ENCODE data around the gene FAM193A.
"Not testable (repeated sequence)": the region's sequence is repeated elsewhere in the genome, so short reads cannot be mapped to it uniquely, and the experiment has no call there.

Gene FAM193A

DNA sequence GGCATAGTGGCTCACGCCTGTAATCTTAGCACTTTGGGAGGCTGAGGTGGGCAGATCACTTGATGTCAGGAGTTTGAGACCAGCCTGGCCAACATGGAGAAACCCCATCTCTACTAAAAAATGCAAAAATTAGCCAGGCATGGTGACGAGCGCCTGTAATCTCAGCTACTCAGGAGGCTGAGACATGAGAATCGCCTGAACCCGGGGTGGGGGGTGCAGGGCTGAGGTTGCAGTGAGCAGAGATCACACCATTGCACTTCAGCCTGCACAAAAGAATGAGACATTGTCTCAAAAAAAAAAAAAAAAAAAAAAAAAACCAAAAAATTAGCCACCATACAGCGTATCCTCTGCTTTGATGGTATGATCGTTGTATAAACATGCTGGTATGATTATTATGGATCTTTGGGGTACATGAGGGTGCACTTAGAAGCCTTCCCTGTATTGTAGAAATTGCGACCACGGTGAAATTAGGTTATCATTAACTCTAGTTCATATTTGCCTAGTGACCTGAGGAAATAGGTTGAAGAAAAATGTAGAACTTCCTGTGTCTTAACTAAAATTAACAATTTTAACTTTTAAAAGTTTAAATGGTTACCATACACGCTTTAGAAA, 7.2 kb downstream of the FAM193A start:
- H3K4me3 Mint-ChIP-seq, H3K9me3 Mint-ChIP-seq, DNase-seq, H3K27me3 Mint-ChIP-seq, H3K27ac Mint-ChIP-seq: not testable (repeated sequence)
- peaks cover 29% of the 10 kb centered on the region for H3K36me3 Mint-ChIP-seq (ENCODE audit: low read depth)
- peaks cover 40% of the 10 kb centered on the region for H3K4me1 Mint-ChIP-seq (ENCODE audit: low read depth)

DNA sequence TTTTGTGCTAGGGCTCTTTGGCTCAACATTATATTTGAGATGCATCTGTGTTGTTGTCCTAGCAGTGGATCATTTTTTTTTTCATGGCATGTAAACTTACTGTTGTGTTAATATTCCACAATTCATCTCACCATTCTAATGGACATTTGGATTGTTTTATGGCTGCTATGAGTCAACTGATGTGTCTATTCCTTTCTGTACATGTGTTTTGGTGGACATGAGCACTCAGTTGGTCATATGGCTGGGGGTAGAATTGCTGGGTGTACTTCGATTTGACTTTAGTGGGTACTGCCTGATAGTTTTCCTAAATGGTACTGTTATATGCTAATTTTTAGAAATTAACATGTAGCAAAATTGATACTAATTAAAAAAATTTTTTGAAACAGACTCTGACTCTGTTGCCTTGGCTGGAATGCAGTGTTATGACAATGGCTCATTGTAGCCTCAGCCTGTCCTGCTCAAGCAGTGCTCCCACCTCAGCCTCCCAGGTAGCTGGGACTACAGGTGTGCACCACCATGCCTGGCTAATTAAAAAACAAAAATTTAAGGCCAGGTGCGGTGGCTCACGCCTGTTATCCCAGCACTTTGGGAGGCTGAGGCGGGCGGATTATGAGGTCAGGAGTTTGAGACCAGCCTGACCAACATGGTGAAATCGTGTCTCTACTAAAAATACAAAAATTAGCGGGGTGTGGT, 9.0 kb downstream of the FAM193A start:
- H3K9me3 Mint-ChIP-seq, result no peaks in the 10 kb centered on the region
- no peak overlapping the region for H3K27ac Mint-ChIP-seq
- no peaks in the 10 kb centered on the region for H3K27me3 Mint-ChIP-seq
- no peak for DNase-seq
- H3K4me1 Mint-ChIP-seq (ENCODE audit: low read depth), result peaks cover 36% of the 10 kb centered on the region
- no peak overlapping the region for H3K4me3 Mint-ChIP-seq
- H3K36me3 Mint-ChIP-seq (ENCODE audit: low read depth), result peaks cover 20% of the 10 kb centered on the region

DNA sequence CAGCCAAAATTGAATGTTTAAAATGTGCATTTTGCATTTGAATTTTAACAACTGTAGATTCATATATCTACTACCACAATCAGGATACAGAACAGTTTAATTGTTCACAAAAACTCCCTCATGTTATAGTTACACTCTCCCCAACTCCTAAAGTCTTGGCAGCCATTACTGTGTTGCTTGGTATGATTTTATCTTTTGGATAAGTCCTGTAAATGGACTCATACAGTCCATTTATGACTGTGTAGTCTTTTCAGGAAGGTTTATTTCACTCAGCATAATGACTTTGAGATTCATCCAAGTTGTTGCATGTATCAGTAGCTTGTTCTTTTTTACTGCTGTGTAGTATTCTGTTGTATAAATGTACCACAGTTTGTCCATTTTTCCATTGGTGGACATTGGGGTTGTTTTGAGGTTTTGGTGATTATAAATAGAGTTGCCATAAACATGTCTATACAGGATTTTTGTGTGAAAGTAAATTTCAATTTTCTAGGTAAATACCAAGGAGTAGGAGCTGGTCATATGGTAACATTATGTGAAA, 9.9 kb downstream of the FAM193A start:
- Mint-ChIP-seq H3K27ac (peak overlapping the region; percentile 70), H3K4me3 (no peak overlapping the region), H3K27me3 (no peaks in the 10 kb centered on the region), H3K4me1 (ENCODE audit: low read depth) (peaks cover 37% of the 10 kb centered on the region), H3K9me3 (no peaks in the 10 kb centered on the region), H3K36me3 (ENCODE audit: low read depth) (peaks cover 21% of the 10 kb centered on the region)
- no peak for DNase-seq

DNA sequence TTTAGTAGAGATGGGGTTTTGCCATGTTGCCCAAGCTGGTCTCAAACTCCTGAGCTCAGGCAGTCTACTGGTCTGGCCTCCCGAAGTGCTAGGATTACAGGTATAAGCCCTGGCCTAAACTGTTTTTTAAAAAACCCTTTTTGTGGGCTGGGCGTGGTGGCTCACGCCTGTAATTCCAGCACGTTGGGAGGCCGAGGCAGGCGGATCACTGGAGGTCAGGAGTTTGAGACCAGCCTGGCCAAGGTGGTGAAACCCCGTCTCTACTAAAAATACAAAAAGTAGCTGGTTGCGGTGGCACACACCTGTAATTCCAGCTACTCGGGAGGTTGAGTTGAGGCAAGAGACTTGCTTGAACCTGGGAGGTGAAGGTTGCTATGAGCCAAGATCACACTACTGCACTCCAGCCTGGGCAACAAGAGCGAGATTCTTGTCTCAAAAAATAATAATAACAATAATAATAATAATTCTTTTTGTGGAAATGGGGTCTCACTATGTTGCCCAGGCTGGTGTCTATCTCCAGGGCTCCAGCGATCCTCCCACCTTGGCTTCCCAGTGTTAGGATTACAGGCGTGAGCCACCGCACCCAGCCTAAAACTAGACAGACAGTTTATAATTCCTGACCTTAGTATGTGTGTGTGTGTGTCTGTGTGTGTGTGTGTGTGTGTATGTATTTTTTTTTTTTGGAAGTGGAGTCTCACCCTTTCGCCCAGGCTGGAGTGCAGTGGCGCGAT, 10.7 kb downstream of the FAM193A start:
- not testable (repeated sequence) for H3K9me3 Mint-ChIP-seq, H3K4me3 Mint-ChIP-seq, H3K27ac Mint-ChIP-seq, DNase-seq, H3K27me3 Mint-ChIP-seq
- Mint-ChIP-seq H3K36me3 (ENCODE audit: low read depth) (peaks cover 19% of the 10 kb centered on the region), H3K4me1 (ENCODE audit: low read depth) (peaks cover 37% of the 10 kb centered on the region)

DNA sequence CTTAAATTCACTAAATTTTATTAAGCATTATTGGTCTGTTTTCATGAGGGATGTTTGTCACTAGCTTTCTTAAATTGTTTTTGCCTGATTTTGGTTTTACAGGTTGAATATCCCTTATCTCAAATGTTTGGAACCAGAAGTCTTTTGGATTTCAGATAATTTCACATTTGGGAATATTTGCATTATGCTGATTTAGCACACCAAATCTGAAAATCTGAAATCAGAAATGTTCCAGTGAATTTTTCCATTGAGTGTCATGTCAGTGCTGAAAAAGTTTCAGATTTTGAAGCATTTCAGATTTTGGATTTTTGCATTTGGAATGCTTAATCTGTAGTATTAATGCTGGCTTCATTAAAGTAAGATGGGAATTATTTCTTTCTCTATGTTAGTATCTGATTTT, 14.7 kb downstream of the FAM193A start:
- DNase-seq, result no peak
- Mint-ChIP-seq H3K27ac (peak overlapping the region; percentile 56), H3K9me3 (no peaks in the 10 kb centered on the region), H3K4me1 (ENCODE audit: low read depth) (peaks cover 56% of the 10 kb centered on the region), H3K4me3 (no peak overlapping the region), H3K27me3 (no peaks in the 10 kb centered on the region), H3K36me3 (ENCODE audit: low read depth) (peaks cover 13% of the 10 kb centered on the region)

DNA sequence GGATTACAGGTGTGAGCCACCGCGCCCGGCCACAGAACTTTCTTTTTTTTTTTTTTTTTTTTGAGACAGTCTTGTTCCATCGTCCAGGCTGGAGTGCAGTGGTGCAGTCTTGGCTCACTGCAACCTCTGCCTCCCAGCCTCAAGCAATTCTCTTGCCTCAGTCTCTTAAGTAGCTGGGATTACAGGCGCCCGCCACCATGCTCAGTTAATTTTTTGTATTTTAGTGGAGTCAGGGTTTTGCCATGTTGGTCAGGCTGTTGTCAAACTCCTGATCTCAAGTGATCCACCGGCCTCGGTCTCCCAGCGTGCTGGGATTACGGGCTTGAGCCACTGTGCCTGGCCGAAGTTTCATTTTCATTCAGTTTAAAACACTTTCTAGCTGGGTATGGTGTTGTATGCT, 16.4 kb downstream of the FAM193A start:
- no peak for DNase-seq
- H3K27me3 Mint-ChIP-seq, result no peaks in the 10 kb centered on the region
- H3K4me3 Mint-ChIP-seq, result no peak overlapping the region
- no peak overlapping the region for H3K27ac Mint-ChIP-seq
- H3K4me1 Mint-ChIP-seq (ENCODE audit: low read depth), result peaks cover 62% of the 10 kb centered on the region
- peaks cover 16% of the 10 kb centered on the region for H3K36me3 Mint-ChIP-seq (ENCODE audit: low read depth)
- H3K9me3 Mint-ChIP-seq, result peaks cover 1% of the 10 kb centered on the region

DNA sequence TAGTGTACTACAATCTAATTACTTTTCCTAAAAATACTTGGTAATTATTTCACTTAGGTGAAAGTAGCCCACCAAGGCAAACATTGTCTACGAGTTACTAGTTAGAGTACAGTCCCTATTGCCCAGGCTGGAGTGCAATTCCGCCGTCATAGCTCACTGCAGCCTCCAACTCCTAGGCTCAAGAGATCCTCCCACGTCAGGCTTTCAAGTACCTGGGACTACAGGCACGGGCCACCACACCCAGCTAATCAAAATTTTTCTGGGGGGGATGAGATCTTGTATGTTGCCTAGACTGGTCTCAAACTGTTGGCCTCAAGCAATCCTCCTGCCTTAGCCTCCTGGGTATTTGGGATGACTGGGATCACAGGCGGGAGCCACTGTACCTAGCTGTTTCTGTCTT, 21.9 kb downstream of the FAM193A start:
- Mint-ChIP-seq H3K4me1 (ENCODE audit: low read depth) (peaks cover 70% of the 10 kb centered on the region), H3K9me3 (peaks cover 1% of the 10 kb centered on the region), H3K36me3 (ENCODE audit: low read depth) (peaks cover 47% of the 10 kb centered on the region), H3K27ac (no peak overlapping the region), H3K4me3 (no peak overlapping the region), H3K27me3 (no peaks in the 10 kb centered on the region)
- DNase-seq, result peak; percentile 25

DNA sequence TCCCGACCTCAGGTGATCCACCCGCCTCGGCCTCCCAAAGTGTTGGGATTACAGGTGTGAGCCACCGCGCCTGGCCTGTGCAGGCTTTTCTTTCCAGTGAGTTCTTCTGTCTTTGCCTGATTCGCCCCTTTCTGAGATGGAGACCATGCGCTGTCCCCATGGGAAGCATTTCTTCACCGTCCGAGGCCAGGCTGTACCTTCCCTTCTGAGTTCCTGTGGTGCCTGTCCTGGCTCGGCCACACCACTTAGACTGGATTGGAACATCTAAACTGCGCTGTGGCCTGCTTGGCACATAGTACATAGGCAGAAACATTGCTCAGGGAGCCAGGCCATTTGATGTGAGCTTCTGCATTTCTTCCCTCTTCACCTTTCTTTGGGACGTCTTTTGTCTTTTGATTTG, 23.7 kb downstream of the FAM193A start:
- H3K27ac Mint-ChIP-seq, result no peak overlapping the region
- no peaks in the 10 kb centered on the region for H3K27me3 Mint-ChIP-seq
- H3K9me3 Mint-ChIP-seq, result peaks cover 1% of the 10 kb centered on the region
- no peak overlapping the region for H3K4me3 Mint-ChIP-seq
- peaks cover 64% of the 10 kb centered on the region for H3K4me1 Mint-ChIP-seq (ENCODE audit: low read depth)
- H3K36me3 Mint-ChIP-seq (ENCODE audit: low read depth), result peaks cover 52% of the 10 kb centered on the region
- DNase-seq, result peak; percentile 9

DNA sequence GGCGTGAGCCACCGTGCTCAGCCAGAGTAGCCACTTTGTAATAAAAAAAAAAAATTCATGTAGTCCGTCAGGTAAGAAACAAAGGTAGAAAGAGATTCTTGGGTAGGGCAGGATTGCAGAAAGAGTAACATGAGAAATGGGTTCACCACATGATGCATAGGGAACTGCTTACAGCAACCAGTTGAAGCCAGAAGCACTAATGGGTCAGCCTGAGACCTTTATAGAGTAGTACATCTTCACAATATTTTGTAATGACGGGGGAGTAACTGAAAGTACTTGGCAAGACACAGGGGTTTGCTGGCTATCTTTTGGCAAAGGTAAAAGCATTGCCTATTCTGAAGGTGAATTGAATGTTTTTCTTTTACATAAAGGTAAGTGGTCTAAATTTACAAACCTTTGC, 29.1 kb downstream of the FAM193A start:
- Mint-ChIP-seq H3K4me3 (no peak overlapping the region), H3K9me3 (no peaks in the 10 kb centered on the region), H3K4me1 (ENCODE audit: low read depth) (peaks cover 57% of the 10 kb centered on the region), H3K27ac (no peak overlapping the region), H3K36me3 (ENCODE audit: low read depth) (peaks cover 55% of the 10 kb centered on the region), H3K27me3 (no peaks in the 10 kb centered on the region)
- no peak for DNase-seq

DNA sequence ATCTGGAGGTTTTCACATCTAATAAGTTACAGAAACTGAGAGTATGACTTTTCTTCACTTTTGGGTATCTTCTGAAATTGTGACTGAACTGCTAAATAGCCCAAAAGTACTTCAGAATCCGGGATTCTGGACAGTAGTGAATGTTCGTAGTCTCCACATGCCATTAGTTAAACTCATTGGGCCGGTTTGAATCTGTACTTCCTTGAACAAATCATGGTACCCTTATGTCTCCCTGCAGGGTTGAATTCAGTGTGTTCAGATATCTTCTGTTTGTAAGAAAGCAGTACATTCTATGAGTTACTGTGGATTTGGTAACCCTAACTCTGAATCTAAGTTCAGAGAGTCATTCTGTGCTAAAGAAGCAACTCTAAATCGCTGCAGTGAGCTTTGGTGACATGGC, 33.6 kb downstream of the FAM193A start:
- Mint-ChIP-seq H3K9me3 (no peaks in the 10 kb centered on the region), H3K36me3 (ENCODE audit: low read depth) (peaks cover 32% of the 10 kb centered on the region), H3K4me1 (ENCODE audit: low read depth) (peaks cover 67% of the 10 kb centered on the region), H3K27me3 (no peaks in the 10 kb centered on the region), H3K27ac (peak overlapping the region; percentile 91), H3K4me3 (no peak overlapping the region)
- DNase-seq, result no peak

DNA sequence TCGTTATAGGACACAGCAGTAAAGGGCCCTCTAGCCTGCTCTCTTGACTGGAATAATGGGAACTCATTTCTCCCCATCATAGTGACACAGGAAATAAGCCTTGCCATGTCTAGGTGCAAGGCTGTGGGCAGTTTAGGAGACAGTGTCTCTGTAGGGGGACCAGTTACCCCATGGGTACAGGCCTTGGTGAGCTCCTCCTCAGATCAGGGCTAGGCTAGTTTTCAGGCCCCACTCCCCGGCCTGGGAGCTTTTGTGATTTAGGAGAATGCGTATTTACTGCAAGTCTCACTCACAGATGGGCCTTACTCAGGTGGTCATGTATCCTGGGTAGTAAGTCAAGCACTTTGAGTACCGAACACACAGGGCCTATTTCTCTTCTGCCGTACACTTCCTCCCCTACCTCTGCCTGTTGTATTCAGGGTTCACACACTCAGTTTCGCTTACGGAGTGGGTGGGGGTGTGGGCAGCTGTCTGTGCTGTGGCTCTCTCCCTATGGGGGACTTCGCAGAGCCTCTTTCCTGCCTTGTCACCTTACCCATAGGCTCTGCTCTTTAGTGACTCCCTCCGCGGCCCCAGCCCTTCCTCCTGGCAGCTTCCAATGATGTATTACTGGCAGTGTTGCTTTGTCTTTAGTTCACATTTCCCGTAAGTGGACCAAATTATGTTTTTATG, 34.2 kb downstream of the FAM193A start:
- Mint-ChIP-seq H3K36me3 (ENCODE audit: low read depth) (peaks cover 32% of the 10 kb centered on the region), H3K4me1 (ENCODE audit: low read depth) (peaks cover 66% of the 10 kb centered on the region)
- peak; percentile 68 for DNase-seq

DNA sequence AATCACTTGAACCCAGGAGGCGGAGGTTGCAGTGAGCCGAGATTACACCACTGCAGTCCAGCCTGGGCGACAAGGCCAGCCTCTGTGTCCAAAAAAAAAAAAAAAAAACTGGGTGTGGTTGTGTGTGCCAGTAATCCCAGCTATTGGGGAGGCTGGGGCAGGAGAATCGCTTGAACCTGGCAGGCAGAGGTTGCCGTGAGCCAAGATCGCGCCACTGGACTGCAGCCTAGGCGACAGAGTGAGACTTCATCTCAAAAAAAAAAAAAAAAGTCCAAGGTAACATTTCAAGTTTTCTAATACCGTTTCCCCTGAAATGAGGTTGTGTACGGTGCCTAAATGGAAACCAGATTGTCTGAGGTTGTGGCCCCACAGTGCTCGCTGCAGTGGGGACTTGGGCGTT, 35.6 kb downstream of the FAM193A start:
- peak overlapping the region; percentile 81 for H3K27ac Mint-ChIP-seq
- no peak overlapping the region for H3K4me3 Mint-ChIP-seq
- H3K4me1 Mint-ChIP-seq (ENCODE audit: low read depth), result peaks cover 74% of the 10 kb centered on the region

More for the DNA sequence above, 34.2 kb downstream of the FAM193A start:
- Mint-ChIP-seq H3K27ac (peak overlapping the region; percentile 91), H3K27me3 (no peaks in the 10 kb centered on the region), H3K4me3 (peak overlapping the region; percentile 53), H3K9me3 (no peaks in the 10 kb centered on the region)

DNA sequence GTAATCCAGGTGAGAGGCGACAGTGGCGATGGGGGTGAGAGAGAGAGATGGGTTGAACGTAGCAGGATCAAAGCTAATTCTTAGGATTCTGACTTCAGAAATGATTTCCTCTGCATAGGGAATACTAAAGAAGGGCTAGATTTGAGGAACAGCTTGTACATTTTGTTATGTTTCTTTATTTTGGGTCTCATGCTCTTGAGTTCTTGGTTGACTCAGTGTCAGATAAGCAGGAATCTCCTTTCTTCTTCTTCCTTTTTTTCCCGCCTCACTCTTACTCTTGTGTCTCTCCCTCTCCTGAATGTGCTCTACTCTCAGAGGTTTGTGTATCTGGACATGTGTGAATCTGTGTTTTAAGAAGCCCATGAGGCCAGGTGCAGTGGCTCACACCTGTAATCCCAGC, 36.4 kb downstream of the FAM193A start:
- DNase-seq, result no peak
- Mint-ChIP-seq H3K27me3 (no peaks in the 10 kb centered on the region), H3K27ac (peak overlapping the region; percentile 81), H3K36me3 (ENCODE audit: low read depth) (peaks cover 30% of the 10 kb centered on the region), H3K4me1 (ENCODE audit: low read depth) (peaks cover 71% of the 10 kb centered on the region), H3K4me3 (no peak overlapping the region), H3K9me3 (no peaks in the 10 kb centered on the region)

More for the DNA sequence above, 35.6 kb downstream of the FAM193A start:
- Mint-ChIP-seq H3K9me3 (no peaks in the 10 kb centered on the region), H3K36me3 (ENCODE audit: low read depth) (peaks cover 34% of the 10 kb centered on the region), H3K27me3 (no peaks in the 10 kb centered on the region)
- peak; percentile 5 for DNase-seq

DNA sequence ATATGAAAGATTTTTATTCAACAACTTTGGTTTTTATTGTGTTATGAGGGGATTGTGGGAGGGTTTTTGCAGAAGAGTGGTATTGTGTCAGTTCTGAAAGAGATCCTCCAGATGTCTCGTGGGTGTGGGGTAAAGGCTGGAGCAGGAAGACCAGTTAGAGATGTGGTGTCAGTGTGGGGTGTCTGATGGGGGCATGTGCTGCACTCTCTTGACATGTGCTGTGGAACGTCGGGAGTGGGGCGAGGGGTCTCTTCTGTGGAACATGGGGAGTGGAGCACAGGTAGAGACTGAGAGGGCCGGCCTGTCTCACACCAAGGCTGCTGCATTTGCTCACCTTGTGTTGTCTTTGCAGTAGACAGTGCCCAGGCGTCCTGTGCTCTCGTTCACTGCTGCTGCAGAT, 37.6 kb downstream of the FAM193A start:
- Mint-ChIP-seq H3K9me3 (no peaks in the 10 kb centered on the region), H3K4me3 (no peak overlapping the region), H3K27ac (peak overlapping the region; percentile 81), H3K36me3 (ENCODE audit: low read depth) (peaks cover 29% of the 10 kb centered on the region), H3K4me1 (ENCODE audit: low read depth) (peaks cover 64% of the 10 kb centered on the region), H3K27me3 (no peaks in the 10 kb centered on the region)
- DNase-seq, result peak; percentile 15
